ENCODE measurements around the gene CFAP141.

Gene CFAP141

DNA sequence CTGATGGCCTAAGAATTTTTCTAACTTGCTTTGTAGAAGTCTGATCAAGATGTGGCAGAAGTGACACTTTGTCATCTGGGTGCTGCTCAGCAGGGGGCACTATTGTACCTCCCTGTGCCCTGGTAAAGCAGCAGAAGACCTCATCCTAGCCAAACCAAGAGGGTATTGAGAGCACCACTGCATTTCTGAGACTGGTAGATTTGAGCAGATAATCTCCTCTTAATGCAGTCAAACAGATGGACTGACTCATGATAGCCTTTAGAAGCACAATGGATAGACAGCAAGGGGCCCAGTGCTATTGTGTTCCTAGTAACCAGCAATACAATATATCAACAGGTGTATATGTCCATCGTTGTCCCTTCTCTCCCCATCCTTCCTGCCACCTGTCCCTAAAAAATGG lies 20.0 kb downstream of the CFAP141 start:
- ATAC-seq, result no peak
- TF ChIP-seq ESRRG (CRISPR knock-in tag; IDR thresholded peaks at IDR 0.05), result no peak
- no peak for TF ChIP-seq ZFP3 (CRISPR knock-in tag; IDR thresholded peaks at IDR 0.05)
- TF ChIP-seq, protein P1, sequence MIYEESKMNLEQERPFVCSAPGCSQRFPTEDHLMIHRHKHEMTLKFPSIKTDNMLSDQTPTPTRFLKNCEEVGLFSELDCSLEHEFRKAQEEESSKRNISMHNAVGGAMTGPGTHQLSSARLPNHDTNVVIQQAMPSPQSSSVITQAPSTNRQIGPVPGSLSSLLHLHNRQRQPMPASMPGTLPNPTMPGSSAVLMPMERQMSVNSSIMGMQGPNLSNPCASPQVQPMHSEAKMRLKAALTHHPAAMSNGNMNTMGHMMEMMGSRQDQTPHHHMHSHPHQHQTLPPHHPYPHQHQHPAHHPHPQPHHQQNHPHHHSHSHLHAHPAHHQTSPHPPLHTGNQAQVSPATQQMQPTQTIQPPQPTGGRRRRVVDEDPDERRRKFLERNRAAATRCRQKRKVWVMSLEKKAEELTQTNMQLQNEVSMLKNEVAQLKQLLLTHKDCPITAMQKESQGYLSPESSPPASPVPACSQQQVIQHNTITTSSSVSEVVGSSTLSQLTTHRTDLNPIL (CRISPR knock-in tag; IDR thresholded peaks at IDR 0.05; ENCODE audit: low read depth), result no peak
- TF ChIP-seq ZFP30 (CRISPR knock-in tag; IDR thresholded peaks at IDR 0.05), result no peak
- TF ChIP-seq, protein P2, sequence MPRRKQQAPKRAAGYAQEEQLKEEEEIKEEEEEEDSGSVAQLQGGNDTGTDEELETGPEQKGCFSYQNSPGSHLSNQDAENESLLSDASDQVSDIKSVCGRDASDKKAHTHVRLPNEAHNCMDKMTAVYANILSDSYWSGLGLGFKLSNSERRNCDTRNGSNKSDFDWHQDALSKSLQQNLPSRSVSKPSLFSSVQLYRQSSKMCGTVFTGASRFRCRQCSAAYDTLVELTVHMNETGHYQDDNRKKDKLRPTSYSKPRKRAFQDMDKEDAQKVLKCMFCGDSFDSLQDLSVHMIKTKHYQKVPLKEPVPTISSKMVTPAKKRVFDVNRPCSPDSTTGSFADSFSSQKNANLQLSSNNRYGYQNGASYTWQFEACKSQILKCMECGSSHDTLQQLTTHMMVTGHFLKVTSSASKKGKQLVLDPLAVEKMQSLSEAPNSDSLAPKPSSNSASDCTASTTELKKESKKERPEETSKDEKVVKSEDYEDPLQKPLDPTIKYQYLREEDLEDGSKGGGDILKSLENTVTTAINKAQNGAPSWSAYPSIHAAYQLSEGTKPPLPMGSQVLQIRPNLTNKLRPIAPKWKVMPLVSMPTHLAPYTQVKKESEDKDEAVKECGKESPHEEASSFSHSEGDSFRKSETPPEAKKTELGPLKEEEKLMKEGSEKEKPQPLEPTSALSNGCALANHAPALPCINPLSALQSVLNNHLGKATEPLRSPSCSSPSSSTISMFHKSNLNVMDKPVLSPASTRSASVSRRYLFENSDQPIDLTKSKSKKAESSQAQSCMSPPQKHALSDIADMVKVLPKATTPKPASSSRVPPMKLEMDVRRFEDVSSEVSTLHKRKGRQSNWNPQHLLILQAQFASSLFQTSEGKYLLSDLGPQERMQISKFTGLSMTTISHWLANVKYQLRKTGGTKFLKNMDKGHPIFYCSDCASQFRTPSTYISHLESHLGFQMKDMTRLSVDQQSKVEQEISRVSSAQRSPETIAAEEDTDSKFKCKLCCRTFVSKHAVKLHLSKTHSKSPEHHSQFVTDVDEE (CRISPR knock-in tag; IDR thresholded peaks at IDR 0.05), result no peak
- no peak for TF ChIP-seq CSDC2 (CRISPR knock-in tag; IDR thresholded peaks at IDR 0.05)
- TF ChIP-seq ARNTL (CRISPR knock-in tag; IDR thresholded peaks at IDR 0.05; ENCODE audit: borderline replicate concordance, low read depth), result no peak

- peak; percentile 95 for ATAC-seq
- TF ChIP-seq ZFP30 (CRISPR knock-in tag; IDR thresholded peaks at IDR 0.05) (no peak), RARB (CRISPR knock-in tag; IDR thresholded peaks at IDR 0.05) (no peak), ARNTL (CRISPR knock-in tag; IDR thresholded peaks at IDR 0.05; ENCODE audit: borderline replicate concordance, low read depth) (no peak), OSR1 (CRISPR knock-in tag; IDR thresholded peaks at IDR 0.05) (no peak), ESRRG (CRISPR knock-in tag; IDR thresholded peaks at IDR 0.05) (no peak), ZNF565 (CRISPR knock-in tag; conservative IDR thresholded peaks at IDR 0.05; ENCODE audit: low read depth) (no peak)
Observed at GRCh38 chr1:154183046-154183915, 22.9 kb downstream of the CFAP141 start.

DNA sequence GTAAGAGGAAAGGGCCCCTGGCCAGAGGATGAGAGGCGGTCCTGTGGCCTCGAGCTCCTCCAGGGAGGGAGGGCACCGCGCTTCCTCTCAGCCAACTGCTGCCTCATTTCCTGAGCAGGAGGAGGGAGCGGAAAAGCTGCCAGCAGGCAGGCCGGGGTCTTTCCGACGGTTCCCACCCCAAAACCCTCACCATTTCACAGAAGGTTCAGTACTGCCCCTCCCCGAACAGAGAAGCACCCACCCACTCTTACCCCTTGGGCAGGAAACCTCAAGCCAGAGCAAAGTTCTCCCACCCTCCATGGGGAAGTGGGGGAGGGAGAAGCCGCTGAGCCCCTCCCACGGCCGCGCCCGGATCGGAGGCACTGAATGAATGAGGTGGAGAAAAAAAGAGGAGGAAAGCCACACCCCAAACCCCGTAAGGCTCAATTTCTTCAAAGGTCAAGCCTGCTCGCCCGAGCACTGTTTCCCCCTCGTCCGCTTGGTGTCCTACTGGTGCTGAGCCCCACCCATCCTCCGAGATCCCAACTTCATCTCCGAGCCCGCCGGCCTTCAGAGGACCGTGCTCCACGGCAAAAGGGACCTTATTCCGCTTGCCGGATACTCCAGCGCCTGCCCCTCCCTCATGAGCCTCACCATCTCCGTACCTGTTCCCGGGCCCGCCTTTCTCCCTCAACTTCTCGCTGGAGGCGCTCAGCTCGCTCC lies 23.6 kb downstream of the CFAP141 start:
- no peak for TF ChIP-seq PPARA (CRISPR knock-in tag; IDR thresholded peaks at IDR 0.05; ENCODE audit: borderline replicate concordance)
- no peak for TF ChIP-seq CSDC2 (CRISPR knock-in tag; IDR thresholded peaks at IDR 0.05)
- TF ChIP-seq TOX (CRISPR knock-in tag; IDR thresholded peaks at IDR 0.05; ENCODE audit: borderline replicate concordance), result no peak
- TF ChIP-seq, protein P3, sequence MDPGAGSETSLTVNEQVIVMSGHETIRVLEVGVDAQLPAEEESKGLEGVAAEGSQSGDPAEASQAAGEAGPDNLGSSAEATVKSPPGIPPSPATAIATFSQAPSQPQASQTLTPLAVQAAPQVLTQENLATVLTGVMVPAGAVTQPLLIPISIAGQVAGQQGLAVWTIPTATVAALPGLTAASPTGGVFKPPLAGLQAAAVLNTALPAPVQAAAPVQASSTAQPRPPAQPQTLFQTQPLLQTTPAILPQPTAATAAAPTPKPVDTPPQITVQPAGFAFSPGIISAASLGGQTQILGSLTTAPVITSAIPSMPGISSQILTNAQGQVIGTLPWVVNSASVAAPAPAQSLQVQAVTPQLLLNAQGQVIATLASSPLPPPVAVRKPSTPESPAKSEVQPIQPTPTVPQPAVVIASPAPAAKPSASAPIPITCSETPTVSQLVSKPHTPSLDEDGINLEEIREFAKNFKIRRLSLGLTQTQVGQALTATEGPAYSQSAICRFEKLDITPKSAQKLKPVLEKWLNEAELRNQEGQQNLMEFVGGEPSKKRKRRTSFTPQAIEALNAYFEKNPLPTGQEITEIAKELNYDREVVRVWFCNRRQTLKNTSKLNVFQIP (CRISPR knock-in tag; IDR thresholded peaks at IDR 0.05; ENCODE audit: borderline replicate concordance, low read depth), result no peak
- no peak for TF ChIP-seq CSRNP3 (CRISPR knock-in tag; IDR thresholded peaks at IDR 0.05)
- no peak for TF ChIP-seq TCF4 (CRISPR knock-in tag; IDR thresholded peaks at IDR 0.05; ENCODE audit: borderline replicate concordance)
- no peak for TF ChIP-seq GLIS3 (CRISPR knock-in tag; IDR thresholded peaks at IDR 0.05)
- no peak for TF ChIP-seq BACH2 (CRISPR knock-in tag; IDR thresholded peaks at IDR 0.05; ENCODE audit: borderline replicate concordance)
- TF ChIP-seq, protein P2 (CRISPR knock-in tag; IDR thresholded peaks at IDR 0.05), result no peak
- TF ChIP-seq ZNF565 (CRISPR knock-in tag; conservative IDR thresholded peaks at IDR 0.05; ENCODE audit: low read depth), result no peak
- TF ChIP-seq SNAI2 (CRISPR knock-in tag; IDR thresholded peaks at IDR 0.05), result no peak
- TF ChIP-seq ISL1 (CRISPR knock-in tag; IDR thresholded peaks at IDR 0.05), result no peak
- no peak for TF ChIP-seq ZC3H10 (CRISPR knock-in tag; IDR thresholded peaks at IDR 0.05)
- TF ChIP-seq, protein P4, sequence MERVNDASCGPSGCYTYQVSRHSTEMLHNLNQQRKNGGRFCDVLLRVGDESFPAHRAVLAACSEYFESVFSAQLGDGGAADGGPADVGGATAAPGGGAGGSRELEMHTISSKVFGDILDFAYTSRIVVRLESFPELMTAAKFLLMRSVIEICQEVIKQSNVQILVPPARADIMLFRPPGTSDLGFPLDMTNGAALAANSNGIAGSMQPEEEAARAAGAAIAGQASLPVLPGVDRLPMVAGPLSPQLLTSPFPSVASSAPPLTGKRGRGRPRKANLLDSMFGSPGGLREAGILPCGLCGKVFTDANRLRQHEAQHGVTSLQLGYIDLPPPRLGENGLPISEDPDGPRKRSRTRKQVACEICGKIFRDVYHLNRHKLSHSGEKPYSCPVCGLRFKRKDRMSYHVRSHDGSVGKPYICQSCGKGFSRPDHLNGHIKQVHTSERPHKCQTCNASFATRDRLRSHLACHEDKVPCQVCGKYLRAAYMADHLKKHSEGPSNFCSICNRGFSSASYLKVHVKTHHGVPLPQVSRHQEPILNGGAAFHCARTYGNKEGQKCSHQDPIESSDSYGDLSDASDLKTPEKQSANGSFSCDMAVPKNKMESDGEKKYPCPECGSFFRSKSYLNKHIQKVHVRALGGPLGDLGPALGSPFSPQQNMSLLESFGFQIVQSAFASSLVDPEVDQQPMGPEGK (CRISPR knock-in tag; IDR thresholded peaks at IDR 0.05; ENCODE audit: borderline replicate concordance), result no peak
- TF ChIP-seq ZFP30 (CRISPR knock-in tag; IDR thresholded peaks at IDR 0.05), result no peak
- no peak for TF ChIP-seq ZNF8 (CRISPR knock-in tag; IDR thresholded peaks at IDR 0.05)
- no peak for TF ChIP-seq OSR1 (CRISPR knock-in tag; IDR thresholded peaks at IDR 0.05)
- ATAC-seq, result peak; percentile 71
